GM18498 (cell line): Measurements from ENCODE around the gene PRXL2C.

Experiments
- ATAC-seq: cut with Tn5 transposase; IDR thresholded peaks from one replicate; pipeline ENCODE4 v1.9.1; 2021; ENCODE audit warnings: mild to moderate bottlenecking, moderate library complexity; ENCODE audit not compliant: unreplicated experiment

PRXL2C gene

DNA sequence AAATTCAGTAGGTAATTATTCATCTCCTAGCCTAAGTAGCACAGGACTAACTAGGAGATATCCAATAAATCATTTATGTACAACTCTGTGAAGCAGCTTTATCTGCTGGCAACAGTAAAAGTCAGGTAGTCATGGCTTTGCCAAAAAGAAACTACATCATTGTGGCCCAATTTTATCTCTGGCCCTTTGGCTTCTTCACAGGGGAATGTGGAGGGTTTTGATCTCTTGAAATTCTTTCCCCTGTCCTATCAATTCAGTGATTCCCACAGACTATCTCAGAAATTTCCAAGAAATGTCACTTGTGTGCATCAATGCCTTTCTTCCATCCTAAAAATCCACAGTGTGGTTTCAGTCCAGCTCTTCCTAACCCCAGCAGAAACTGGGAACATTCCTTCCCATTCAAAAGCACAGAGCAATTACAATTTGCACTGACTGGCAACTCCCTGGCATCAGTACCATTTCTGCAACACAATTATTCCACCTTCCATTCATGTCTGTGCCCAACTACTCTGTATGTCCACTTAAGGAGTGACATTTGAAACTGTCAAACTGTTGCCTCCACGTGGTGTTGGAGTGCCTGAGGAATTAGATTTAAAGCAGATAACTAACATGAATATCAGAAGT is 42.0 kb downstream of the PRXL2C start:
- ATAC-seq = no peak

DNA sequence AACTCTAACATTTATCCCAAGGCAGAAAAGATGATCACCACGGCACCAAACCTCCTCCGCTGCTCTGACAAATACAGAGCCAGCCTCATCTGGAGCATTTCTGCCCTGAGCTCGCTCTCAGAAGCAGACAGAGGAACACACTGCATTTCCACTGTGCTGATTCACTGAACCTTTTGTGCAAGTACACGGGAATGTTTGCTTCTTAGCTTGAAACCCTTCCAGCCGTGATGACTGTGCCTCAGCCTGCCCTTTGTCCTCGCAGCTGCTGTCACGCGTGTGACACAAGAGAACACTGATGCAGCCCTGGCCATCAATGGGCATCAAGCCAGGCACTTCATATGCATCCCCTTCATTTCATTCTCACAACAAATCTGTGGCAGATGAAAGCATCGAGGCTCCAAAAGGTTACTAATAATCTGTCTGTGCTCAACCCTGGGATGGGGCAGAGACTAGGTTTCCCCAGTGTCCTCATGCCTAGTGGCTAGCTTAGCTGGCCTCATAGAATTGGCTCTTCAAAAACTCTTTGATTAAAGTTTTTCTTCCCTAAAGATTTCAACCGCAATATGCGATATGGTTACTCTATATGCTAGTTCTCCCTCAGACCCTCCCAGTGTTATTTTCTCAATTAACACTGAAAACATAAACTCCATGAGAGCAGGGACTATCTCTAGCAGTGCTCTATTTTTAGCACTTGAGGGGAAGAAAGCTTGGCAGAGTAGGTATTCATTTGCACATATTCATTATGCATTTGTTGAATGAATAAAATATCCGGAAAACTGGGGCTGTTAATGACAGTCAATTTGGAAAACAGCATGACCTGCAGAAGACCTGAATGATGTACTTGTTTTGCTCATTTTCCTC is 42.8 kb downstream of the PRXL2C start:
- no peak for ATAC-seq

- ATAC-seq = no peak
Measured at GRCh38 chr9:96611302-96611701, 43.8 kb downstream of the PRXL2C start.

- no peak for ATAC-seq
Measured at GRCh38 chr9:96609732-96610131, 45.4 kb downstream of the PRXL2C start.

- no peak for ATAC-seq
Measured at GRCh38 chr9:96607971-96608370, 47.1 kb downstream of the PRXL2C start.

GRCh38 chr9:96605328-96605727 is 49.8 kb downstream of the PRXL2C start:
- no peak for ATAC-seq

GRCh38 chr9:96604004-96604319 is 51.2 kb downstream of the PRXL2C start:
- ATAC-seq = no peak

GRCh38 chr9:96603305-96604003 is 51.7 kb downstream of the PRXL2C start:
- ATAC-seq = no peak

GRCh38 chr9:96599298-96599697 is 55.8 kb downstream of the PRXL2C start:
- no peak for ATAC-seq

DNA sequence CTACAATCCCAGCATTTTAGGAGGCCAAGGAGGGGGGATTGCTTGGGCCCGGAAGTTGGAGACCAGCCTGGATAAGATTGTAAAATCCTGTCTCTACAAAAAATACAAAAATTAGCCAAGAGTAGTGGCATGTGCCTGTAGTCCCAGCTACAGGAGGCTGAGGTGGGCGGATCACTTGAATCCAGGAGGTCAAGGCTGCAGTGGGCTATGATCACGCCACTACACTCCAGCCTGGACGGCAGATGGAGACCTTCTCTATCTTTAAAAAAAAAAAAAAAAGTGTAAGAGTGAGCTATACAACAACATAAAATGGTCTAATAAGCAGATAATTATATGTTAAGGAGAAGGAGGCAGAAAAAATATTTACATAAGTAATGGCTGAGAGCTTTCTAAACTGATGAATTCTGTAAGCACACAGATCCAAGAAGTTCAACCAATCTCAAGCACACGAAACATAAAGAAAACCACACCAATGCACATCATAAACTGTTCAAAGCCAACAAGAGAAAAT is 58.5 kb downstream of the PRXL2C start:
- no peak for ATAC-seq
